Stimulated activated naive CD4-positive, alpha-beta T cell (primary cell): ENCODE results near the gene PLCXD1.

Experiments used
- DNase-seq, 6 experiments: peaks; one replicate each; lab custom pipeline; 2025; lab: John Stamatoyannopoulos, UW

The PLCXD1 gene

DNA sequence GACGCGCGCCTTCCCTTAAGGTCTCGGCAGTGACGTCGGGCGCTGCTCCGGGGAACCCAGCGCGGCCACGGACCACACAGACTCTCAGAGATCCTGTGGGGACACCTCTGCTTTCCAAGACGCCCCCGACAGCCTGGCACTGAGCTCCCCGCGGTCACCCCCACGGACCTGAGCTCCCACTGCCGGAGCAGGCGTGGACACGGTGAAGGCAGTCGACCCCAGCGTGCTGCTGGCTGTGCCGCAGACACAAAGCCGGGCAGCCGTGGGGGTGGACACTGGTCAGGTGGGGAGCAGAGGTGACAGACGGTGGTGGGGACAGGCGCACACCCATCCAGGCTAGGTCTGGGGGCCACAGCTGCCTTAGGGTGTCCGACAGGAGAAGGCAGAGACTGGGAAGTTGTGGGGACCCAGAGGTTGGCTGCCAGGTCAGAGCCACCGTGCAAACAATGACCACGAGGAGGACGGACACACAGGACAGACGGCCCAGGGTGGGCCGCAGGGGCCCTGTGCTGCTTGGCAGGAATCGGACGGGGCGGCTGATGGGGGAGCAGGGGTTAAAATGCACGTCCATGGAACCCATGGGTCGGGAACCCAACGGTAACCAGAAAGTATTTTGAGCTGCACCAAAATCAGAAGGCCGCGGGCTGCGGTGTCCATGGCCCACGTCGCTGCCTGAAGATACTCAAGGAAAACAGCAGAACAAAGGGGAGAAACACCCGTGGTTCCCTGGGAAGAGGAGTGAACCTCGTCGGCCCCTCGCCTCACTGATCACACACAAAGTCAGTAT is 54.0 kb downstream of the PLCXD1 start:
- DNase-seq: no peak

DNA sequence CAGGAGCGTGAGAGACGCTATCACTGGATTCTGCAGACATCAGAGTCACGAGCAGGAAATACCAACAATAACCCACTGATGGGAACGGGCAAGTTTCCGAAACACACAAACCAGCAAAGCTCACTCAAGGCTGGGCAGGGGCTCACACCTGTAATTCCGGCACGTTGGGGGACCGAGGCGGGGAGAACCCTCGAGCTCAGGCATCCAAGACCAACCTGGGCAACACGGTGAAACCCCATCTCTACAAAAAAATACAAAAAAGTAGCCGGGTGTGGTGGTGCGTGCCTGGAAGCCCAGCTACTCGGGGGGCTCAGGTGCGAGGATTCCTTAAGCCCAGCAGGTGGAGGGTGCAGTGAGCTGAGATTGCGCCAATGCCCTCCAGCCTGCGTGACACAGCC is 54.6 kb downstream of the PLCXD1 start:
- DNase-seq: no peak

DNA sequence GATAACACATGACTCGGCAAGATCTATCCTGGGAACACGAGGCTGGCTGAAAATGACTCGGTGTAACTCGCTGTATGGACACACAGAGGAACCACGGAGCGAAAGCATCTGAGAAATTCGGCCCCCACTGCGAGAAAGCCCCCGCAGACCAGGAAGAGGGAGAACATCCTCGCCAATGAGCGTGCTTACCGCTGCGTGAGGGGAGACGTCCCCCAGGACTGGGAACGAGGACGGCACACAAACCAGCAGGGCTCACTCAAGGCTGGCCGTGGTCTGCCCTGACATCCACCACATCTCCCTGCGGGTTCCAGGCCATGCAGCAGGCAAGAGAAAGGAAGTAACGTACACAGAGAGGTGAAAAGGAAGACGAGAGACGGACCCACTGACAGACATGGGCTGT is 55.0 kb downstream of the PLCXD1 start:
- no peak for DNase-seq

DNA sequence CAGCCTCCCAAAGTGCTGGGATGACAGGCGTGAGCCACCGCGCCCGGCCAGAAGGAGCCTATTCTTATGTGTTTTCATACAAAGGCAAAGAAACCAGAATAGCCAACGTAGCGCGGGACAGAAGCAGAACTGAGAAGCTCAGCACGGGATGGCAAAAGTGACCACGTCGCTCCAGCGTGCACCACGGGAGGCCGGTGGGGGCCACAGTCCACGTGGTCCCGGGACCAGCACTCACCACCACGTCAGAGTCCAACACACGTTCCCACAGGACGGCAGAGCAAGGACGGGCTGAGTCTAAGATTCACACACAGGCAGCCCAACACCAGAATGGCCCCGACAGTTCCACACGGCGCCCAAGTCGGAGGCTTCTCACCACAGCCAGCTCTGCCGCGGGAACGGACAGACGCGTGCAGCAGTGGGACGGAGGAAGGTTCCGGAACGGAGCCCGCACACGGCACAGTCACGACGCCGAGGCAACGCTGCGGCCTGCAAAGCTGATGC is 56.2 kb downstream of the PLCXD1 start:
- DNase-seq: no peak

DNA sequence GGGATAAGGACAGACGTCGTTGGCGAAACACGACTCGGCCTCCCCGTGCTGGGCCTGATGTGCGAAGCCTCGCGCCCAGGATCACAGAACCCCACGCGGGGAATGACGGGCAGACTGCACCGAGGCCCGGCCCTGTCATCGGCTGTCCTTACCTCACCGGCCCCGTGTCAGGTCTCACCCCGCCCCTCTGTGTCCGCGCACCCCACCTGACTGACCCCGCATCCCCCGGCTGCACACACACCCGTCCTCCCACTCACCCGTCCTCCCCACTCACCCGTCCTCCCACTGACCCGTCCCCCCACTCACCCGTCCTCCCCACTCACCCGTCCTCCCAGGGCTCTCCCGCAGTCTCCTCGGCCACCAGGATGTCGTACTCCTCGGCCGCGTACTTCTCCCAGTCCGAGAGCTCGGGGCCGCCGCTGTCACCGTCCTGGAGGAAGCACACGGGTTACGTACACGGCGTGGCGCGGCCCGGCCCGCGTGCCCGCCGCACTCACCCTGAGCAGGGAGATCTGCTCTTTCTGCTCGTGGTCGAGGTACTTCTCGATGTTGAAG is 57.2 kb downstream of the PLCXD1 start:
- no peak for DNase-seq

DNA sequence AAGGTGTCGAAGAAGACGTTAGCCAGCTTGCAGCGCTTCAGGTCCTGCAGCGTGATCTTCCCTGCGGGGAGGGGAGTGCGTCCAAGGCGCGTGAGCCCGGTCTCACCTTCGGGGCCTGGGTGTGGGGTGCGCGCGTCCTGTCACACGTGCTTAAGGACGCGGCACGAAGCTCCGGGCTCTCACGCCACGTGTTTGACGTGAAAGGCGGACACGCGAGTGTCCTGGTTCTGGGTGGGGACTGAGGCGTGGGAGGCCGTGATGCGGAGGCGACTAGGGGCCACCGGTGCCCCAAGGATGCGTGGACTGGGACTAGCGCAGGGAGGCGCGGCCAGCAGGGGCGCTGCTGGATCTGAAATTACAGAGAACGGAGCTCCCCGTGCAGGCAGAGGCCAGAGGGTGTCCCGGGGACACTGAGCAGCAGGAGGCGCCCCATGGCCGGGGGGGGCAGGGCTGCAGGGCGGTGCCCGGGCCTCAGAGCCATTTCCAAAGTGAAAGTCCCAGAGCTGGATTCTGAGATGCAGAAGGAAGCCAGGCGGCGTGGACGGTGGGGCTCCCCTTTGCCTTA is 57.7 kb downstream of the PLCXD1 start:
- peak in 3 of 6 experiments; percentile 15 to 32 (median 17) for DNase-seq

DNA sequence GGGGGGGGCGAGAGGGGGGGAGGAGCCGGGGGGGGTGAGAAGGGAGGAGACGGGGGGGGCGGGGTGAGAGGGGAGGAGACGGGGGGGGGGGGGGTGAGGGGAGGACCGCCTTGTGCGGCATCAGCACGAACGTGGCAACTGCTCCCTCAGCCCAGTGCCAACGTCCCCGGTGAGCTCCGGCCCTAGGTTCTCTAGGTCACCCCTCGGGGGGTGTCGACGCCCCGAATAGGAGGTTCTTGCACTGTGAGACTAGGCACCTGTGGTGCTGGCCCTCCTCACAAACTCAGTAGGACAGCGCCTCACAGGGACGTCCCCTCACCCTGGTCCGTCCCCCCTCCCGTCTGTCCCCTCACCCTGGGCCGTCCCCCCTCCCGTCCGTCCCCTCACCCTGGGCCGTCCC is 58.9 kb downstream of the PLCXD1 start:
- DNase-seq: no peak

DNA sequence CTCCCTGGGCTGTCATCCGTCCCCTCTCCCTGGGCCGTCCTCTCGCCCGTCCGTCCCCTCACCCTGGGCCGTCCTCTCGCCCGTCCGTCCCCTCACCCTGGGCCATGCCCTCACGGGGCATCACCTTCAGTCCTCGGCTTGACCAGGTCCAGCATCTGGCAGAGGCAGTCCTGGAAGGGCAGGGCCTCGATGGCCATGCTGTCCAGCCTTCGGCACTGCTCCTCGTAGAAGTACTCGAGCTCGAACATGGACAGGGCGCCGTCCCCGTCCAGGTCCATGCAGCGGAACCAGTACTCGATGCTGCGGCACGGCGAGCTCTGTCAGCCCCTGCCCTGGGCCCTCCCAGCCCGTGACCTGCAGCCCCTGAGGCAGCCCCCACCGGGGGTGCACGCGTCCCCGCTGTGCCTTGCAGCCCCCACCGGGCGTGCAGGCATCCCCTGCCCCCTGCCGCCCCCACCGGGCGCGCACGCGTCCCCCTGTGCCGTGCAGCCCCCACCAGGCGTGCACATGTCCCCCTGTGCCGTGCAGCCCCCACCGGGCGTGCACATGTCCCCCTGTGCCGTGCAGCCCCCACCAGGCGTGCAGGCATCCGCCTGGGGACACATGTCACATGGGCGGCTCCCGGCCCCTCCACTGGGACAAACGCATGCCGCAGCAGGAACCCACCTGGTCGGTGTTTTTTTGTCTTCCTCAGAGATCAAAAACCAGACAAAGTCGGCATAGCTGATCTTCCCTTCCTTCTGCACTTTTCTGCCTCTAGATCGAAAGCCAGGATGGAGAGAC is 59.7 kb downstream of the PLCXD1 start:
- no peak for DNase-seq

DNA sequence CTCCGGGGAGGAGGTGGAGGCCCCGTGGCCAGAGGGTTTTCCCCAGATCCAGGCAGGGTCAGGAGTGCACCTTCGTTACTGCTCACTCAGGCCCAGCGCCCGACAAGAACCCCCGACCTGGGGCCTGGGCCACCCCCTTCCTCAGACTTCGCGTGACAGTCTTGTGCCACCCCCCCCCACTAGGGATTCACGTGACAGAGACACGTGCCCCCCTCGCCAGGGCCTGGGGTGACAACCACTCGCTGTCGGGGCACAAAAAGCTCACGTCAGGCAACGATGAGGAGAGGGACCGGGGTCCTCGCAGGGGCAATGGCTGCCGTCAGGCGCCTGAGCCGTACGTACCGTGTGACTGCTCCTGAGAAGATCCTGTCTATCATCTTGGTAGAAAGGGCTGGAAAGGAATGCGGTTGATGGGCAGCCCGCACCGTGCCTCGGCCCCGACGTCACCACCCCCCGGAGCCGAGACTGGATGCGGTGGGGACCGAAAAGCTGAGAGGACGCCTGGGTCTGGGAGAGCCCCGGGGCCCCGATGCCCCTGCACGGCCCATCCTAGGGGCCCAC is 60.4 kb downstream of the PLCXD1 start:
- no peak for DNase-seq

DNA sequence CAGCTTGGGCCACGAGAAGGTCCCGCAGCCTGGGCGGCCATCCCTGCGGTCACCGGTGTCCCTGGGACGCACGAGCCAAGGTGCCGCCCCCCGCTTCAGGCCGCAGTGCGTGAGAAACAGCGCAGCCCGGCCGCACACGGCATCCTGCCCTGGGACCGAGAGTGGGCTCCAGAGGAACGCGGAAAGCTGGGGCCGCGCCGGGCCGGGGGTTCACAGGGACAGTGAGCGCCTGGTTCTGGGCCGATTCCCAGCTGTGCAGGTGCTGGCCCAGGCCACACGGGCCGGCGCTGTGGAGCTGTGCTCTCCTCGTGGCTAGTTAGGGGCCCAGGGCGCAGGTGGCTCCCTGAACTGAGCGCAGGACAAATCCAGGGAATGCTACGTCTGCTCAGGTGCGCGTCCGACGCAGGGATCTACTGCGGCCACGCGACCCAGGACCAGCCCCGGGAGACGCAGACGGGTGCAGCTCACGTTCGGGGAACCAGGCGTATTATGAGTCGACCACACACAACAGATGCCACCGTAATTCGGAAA is 63.3 kb downstream of the PLCXD1 start:
- no peak for DNase-seq

DNA sequence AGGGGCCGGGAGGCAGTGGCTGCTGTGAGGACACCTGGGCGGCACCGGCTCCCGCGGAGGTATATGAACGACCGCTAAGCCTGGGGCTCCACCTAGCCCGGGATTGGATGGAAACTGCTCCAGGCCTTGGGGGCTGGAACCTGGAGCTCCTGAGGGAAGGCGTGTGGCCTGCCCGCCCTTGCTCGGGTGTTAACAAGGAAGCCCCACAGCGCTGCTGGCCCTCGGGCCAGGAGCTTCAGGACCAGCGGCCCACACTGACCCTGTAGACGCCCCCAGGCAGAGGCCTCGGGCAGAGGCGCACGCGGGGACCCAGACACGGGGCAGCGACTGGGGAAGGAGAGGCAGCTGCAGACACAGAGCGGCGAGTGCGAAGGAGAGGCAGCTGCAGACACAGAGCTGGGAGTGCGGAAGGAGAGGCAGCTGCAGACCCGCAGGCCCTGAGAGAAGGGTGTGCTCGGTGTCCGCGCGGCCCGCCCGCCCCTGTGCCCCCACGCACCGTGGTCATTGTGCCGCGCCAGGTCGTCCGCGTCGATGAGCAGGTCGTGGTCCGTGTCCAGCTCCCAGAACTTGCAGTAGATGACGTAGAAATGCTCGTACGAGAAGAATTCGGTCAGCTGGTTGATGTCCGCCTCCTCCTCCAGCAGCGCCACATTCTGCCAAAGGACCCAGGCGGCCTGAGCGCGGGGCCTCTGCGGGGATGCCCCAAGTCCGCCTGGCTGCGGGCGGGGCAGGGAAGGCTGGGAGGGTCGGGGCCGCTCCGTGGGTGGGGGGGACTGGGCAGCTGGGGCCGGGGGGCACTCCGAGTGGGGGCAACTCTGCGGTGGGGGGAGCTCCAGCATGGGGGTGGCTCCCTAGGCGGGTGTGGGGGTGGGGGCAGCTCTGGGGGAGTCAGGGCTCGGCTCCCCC is 64.1 kb downstream of the PLCXD1 start:
- DNase-seq: no peak

DNA sequence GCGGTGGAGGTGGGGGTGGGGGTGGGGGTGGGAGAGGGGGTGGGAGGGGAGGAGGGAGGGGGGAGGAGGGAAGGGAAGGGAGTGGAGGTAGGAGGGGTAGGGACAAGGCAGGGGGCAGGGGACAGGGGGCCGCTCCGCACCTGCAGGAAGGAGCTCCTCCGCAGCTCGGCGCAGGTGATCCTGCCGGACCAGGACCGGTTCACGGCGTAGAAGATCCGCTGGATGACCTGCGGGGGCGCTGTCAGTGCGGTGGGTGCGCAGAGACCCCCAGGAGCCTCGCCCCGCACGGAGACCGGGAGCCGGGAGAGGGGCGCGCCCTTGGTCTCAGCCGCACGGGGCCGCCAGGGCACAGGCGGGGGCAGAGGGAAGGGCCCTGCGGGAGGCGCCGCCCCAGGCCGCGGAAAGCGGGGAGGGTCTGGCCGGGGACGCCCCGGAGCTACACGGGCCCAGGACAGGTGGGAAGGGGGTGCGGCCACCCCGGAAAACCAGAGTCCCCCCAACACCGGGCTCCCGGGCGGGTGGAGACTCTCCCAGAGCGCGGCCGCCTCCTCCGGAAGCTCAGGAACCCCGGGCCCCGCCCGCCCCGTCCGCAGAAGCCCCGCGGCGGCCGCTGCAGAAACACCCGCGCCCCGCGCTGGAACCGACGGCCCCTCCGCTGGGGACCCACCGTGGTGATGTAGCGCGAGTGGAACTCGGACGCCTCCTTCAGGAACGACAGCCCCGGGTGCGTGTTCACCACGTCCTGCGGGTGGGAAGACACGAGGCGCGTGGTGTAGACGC is 65.0 kb downstream of the PLCXD1 start:
- DNase-seq: no peak

DNA sequence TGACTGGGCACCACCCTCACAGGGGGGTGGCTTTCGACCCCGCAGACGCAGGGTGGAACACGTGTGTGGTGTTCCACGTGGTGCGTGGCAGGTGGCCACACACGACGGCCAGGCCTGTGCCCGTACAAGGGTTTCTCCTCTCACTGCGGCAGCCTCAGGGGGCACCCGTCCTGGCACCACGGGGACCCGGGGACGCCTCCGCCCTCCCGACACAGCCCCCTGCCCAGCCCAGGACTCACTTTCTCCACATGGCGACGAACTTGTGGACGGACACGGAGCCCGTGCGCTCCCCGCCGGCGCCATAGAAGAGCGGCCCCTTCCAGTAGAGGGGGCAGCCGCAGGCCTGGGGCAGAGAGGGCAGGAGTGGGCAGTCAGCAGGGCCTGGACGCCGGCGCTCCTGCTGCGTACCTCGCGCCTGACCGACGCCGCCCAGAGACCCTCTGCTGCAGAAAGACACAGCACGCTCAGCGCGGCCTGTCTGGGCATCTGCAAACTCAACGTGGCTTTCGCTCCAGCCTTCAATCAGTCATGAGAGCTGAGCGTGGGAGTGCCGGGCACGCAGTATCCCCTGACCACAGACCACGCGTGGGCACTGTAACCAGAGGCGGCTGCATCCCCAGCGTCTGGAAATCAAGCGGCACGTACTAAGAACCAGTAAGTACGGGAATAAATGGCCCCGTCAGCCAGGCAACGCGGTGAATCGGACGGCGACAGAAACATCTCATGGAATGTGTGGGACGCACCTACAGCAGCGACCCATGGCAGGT is 66.4 kb downstream of the PLCXD1 start:
- no peak for DNase-seq

DNA sequence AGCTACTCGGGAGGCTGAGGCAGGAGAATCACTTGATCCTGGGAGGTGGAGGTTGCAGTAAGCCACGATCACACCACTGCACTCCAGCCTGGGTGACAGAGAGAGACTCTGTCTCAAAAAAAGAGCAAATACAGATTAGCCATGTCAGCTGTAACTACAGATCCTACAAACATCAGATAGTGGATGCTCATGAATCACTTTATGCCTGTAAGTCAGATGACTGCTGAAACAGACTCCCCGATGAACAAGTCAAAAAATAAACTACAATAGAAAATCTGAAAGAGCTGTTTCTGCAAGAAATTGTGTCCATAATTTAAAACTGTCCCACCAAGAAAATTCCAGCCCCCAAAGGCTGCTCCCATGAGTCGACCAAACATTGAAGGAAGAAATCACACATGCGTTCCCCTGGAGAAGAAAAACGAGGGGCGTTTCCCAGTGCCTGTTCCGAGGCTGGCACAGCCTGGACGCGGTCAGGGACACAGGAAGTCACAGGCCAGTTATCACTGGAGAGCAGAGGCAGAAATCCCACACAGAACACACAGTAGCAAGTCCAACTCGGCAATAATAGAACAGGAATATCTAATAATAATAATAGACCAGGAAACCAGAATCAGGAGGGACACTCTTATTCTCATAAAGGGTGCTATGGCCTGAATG is 67.4 kb downstream of the PLCXD1 start:
- no peak for DNase-seq

DNA sequence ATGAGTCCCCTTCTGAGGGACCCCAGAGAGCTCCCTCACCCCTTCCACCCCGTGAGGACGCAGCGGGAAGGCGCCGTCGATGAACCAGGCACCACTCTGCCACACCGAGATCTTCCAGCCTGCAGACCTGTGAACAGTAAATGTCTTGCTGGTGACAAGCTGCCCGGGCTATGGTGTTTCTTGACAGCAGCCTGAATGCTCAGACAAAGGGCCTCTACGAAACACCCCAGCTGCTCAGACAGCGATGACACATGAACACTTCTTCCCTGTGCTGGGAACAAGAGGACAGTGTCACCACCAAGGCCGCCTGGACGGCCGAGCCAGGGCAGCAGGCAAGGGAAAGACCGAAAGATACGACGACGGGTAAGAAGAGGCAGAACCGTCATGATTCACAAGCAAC is 68.0 kb downstream of the PLCXD1 start:
- DNase-seq: no peak

DNA sequence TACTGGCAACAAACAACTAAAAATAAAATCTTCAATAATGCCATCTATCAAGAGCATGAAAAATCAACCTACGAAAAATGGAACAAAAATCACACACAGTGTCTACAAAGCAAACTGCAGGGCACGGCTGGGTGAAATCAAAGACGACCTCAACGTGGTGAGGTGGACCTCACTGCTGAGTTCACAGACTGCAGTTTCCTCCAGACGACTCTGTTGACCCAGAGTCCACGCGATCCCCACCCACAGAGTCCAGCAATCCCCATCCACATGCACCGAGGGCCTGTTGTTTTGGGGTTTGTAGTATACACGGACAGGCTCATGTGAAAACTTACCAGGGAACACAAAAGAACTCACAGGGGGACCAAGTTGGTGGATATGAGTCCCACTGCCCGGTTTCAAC is 68.5 kb downstream of the PLCXD1 start:
- no peak for DNase-seq

DNA sequence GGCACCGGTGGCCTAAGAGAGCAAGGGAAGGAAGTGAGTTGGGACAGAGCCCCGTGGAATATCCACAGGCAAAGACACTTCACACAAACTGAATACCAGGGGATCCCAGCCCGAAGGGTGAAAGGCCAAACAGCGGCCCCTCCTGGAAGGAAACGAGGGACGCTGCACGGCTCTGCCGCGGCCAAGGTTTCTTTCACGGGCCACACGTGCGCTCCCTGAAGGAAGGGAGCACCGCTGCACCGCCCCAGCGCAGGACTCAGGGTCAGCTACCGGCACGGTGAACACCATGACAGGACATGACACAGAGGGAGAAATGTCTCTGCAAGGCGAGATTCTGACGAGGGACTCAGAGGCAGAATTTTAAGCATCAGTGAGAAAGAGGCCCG is 69.0 kb downstream of the PLCXD1 start:
- DNase-seq: no peak

DNA sequence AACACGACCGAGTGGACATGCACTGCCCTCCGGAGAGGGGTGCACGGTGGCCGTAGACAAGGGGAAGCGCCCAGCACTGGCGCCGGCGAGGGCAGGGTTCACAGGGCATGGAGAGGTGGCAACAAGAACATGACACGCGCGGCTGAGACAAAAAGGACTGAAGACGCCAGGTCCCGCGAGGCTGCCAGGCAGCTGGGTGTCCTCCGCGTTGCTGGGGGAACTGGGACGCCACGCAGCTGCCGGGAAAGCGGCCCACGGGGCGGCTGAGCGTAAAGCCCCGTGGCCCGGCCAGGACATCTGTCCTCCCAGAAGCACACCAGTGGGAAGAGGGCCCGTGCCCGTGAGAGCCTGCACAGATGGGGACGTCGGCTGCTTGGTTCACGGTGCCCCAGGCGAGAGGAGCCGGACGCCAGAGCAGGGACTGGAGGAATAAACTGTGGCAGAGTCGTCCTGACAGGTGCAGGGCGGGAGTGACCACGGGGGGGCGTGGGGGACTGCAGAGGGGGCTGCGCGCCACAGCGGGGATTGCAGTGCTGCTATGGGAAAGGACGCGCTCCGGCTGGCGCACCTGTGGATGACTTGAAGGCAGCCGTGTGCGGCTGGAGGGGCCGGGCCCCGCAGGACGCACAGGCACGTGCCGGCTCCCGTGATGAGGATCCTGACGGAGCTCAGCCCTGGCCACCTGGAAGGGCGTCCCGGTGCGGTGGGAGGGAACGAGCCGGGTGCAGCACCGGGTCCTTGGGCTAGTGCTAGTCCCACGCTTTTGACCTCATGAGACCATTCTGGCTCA is 69.5 kb downstream of the PLCXD1 start:
- DNase-seq: no peak
